Measurements from ENCODE around the gene CLSTN2. TPM values are rescaled to one million over a fixed set of nuclear protein-coding genes. Genes with fewer than 3 reads are reported as not detected.

The CLSTN2 gene
- polyA plus RNA-seq, 1 experiment = 0.04 TPM

GRCh38 chr3:140499114-140499757 is 564.3 kb downstream of the CLSTN2 start:
- DNase-seq (ENCODE audit: low read depth, low spot score) = no peak
- Histone ChIP-seq H3K27me3 (ENCODE audit: control insufficient read depth, insufficient read depth, low read length) (no peaks in the 10 kb centered on the region), H3K27ac (ENCODE audit: low read depth, low read length) (no peak overlapping the region), H3K4me3 (ENCODE audit: low read depth, low read length) (no peak overlapping the region), H3K9me3 (ENCODE audit: control insufficient read depth, insufficient read depth, low read length) (peaks cover 7% of the 10 kb centered on the region)
- POLR2A ChIA-PET = no interaction called here
- CTCF ChIA-PET = no interaction called here
- TF ChIP-seq, protein P1, sequence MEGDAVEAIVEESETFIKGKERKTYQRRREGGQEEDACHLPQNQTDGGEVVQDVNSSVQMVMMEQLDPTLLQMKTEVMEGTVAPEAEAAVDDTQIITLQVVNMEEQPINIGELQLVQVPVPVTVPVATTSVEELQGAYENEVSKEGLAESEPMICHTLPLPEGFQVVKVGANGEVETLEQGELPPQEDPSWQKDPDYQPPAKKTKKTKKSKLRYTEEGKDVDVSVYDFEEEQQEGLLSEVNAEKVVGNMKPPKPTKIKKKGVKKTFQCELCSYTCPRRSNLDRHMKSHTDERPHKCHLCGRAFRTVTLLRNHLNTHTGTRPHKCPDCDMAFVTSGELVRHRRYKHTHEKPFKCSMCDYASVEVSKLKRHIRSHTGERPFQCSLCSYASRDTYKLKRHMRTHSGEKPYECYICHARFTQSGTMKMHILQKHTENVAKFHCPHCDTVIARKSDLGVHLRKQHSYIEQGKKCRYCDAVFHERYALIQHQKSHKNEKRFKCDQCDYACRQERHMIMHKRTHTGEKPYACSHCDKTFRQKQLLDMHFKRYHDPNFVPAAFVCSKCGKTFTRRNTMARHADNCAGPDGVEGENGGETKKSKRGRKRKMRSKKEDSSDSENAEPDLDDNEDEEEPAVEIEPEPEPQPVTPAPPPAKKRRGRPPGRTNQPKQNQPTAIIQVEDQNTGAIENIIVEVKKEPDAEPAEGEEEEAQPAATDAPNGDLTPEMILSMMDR (IDR thresholded peaks at IDR 0.05; ENCODE audit: low read depth, low read length) = no peak

DNA sequence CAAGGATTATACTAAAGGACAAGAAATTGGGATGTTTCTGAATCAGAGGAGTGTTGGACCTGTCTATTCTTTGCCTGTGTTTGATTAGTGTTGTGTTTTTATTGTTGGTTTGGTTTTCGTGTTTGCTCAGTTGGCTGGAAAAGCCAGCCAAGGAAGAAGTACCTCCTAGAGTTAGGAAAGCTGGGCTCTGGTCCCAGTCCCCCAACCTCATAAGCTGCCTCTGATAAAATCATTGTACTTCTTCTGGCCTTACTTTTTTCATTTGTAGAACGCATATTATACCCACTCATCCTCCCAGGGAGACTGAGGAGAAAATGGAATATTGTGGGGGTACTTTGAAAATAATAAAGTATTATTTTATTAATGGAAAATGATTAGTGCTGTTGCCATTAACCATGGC is 565.5 kb downstream of the CLSTN2 start:
- no peak for DNase-seq (ENCODE audit: low read depth, low spot score)
- TF ChIP-seq, protein P1 (IDR thresholded peaks at IDR 0.05; ENCODE audit: low read depth, low read length) = no peak
- H3K9me3 ChIP-seq (ENCODE audit: control insufficient read depth, insufficient read depth, low read length) = peaks cover 7% of the 10 kb centered on the region
- H3K4me3 ChIP-seq (ENCODE audit: low read depth, low read length) = no peak overlapping the region
- no peak overlapping the region for H3K27ac ChIP-seq (ENCODE audit: low read depth, low read length)
- ChIA-PET POLR2A (no interaction called here), CTCF (interaction anchor here (0.7 kb wide), 1 partner anchor 12 kb away, joined by 4 read pairs; no protein-coding TSS in a partner anchor)
- no peaks in the 10 kb centered on the region for H3K27me3 ChIP-seq (ENCODE audit: control insufficient read depth, insufficient read depth, low read length)

DNA sequence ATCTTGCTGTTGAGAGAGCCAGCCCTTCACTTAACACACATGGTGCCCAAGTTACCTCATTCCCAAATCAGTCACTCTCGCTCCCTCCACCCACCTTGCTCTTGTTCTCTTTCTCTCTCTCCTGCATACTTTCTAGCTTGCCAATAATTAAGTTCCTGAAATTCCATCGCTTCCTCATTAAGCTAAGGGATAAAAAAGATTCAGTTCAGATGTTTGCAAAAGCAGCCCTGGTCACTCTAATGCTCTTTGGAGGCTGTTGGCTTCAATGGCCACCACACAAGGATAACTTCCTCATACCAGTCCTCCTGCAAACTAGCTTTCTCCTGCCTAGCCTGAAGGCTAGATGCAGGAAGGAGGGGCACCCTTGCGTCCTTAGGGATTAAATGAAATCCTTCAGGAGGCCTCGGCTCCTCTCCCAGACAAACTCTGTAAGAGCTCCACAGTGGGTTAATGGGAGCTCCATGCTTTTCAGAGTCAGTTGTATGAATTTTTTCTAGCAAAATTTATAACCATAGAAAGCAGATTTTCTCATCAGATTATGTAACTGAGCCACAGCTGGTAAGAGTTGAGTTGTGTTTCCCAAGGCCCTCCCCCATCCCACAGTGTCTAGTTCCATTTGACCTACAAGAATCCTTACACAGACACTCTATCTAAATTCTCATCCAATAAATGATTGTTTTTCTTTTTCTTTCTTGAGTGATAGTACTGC is 566.2 kb downstream of the CLSTN2 start:
- Histone ChIP-seq H3K4me3 (ENCODE audit: low read depth, low read length) (no peak overlapping the region), H3K9me3 (ENCODE audit: control insufficient read depth, insufficient read depth, low read length) (peaks cover 7% of the 10 kb centered on the region), H3K27me3 (ENCODE audit: control insufficient read depth, insufficient read depth, low read length) (no peaks in the 10 kb centered on the region), H3K27ac (ENCODE audit: low read depth, low read length) (no peak overlapping the region)
- TF ChIP-seq, protein P1 (IDR thresholded peaks at IDR 0.05; ENCODE audit: low read depth, low read length) = no peak
- DNase-seq (ENCODE audit: low read depth, low spot score) = no peak
- POLR2A ChIA-PET = no interaction called here
- CTCF ChIA-PET = no interaction called here

- Histone ChIP-seq H3K27me3 (ENCODE audit: control insufficient read depth, insufficient read depth, low read length) (no peaks in the 10 kb centered on the region), H3K27ac (ENCODE audit: low read depth, low read length) (no peak overlapping the region), H3K9me3 (ENCODE audit: control insufficient read depth, insufficient read depth, low read length) (peaks cover 7% of the 10 kb centered on the region), H3K4me3 (ENCODE audit: low read depth, low read length) (no peak overlapping the region)
- no peak for DNase-seq (ENCODE audit: low read depth, low spot score)
- ChIA-PET CTCF (no interaction called here), POLR2A (no interaction called here)
- TF ChIP-seq, protein P1 (IDR thresholded peaks at IDR 0.05; ENCODE audit: low read depth, low read length) = no peak
Observed at GRCh38 chr3:140501770-140502364, 566.9 kb downstream of the CLSTN2 start.

GRCh38 chr3:140505213-140505612 is 570.2 kb downstream of the CLSTN2 start:
- ChIA-PET CTCF (no interaction called here), POLR2A (no interaction called here)
- Histone ChIP-seq H3K4me3 (ENCODE audit: low read depth, low read length) (no peak overlapping the region), H3K9me3 (ENCODE audit: control insufficient read depth, insufficient read depth, low read length) (no peaks in the 10 kb centered on the region), H3K27me3 (ENCODE audit: control insufficient read depth, insufficient read depth, low read length) (no peaks in the 10 kb centered on the region), H3K27ac (ENCODE audit: low read depth, low read length) (no peak overlapping the region)
- DNase-seq (ENCODE audit: low read depth, low spot score) = no peak
- TF ChIP-seq, protein P1 (IDR thresholded peaks at IDR 0.05; ENCODE audit: low read depth, low read length) = no peak
